ENCODE measurements around the gene NBPF1. TPM values are rescaled to one million over a fixed set of nuclear protein-coding genes. Genes with fewer than 3 reads are reported as not detected.
"Not testable (repeated sequence)": the region's sequence is repeated elsewhere in the genome, so short reads cannot be mapped to it uniquely, and the experiment has no call there.

The NBPF1 gene
- total and polyA plus RNA-seq, 7 experiments from 2014 or later: 7.0 to 25.7 (median 16.0) TPM

- peaks cover 24 to 77% (median 37%) of the 10 kb centered on the region in 5 donors for H3K36me3 Mint-ChIP-seq
- H3K9me3 ChIP-seq (ENCODE audit: control insufficient read depth in 2 of 3, low read length in 3 of 3); H3K4me1 ChIP-seq (ENCODE audit: control insufficient read depth in 2 of 2, insufficient read depth in 2 of 2, low read length in 2 of 2); intact Hi-C loops (cut with micrococcal nuclease); H3K27me3 Mint-ChIP-seq; H3K4me3 ChIP-seq (ENCODE audit: low read length); ATAC-seq; POLR2A ChIA-PET; H3K9me3 Mint-ChIP-seq; H3K27me3 ChIP-seq (ENCODE audit: control insufficient read depth in 2 of 2, insufficient read depth in 2 of 2, low read length in 2 of 2); H3K27ac ChIP-seq (ENCODE audit: low read depth, low read length): not testable (repeated sequence)
- peaks cover 0 to 19% (median 3%) of the 10 kb centered on the region in 7 donors for H3K4me1 Mint-ChIP-seq
- H3K27ac Mint-ChIP-seq: peak overlapping the region in 3 of 9 donors; percentile 46 to 67 (median 48)
- peaks cover 17 to 88% (median 54%) of the 10 kb centered on the region in 3 experiments for H3K36me3 ChIP-seq (ENCODE audit: control insufficient read depth in 2 of 3, insufficient read depth in 3 of 3, low read length in 3 of 3)
- peak in 2 of 9 donors; percentile 15 to 34 for DNase-seq
- peak overlapping the region in 1 of 10 donors; percentile 49 for H3K4me3 Mint-ChIP-seq
- CTCF ChIA-PET: interaction anchor here (0.6 to 0.8 kb wide), 2 partner anchors 376 to 1125 kb away, joined by 3 to 6 read pairs; no protein-coding TSS in a partner anchor
Observed at GRCh38 chr1:16629916-16630530, 16.7 kb upstream of the NBPF1 start.

- DNase-seq: peak in 2 of 9 donors; percentile 11 to 36
- CTCF ChIA-PET: no interaction called here
- Histone ChIP-seq H3K27ac (ENCODE audit: low read depth, low read length) (no peak overlapping the region), H3K36me3 (ENCODE audit: control insufficient read depth in 2 of 3, insufficient read depth in 3 of 3, low read length in 3 of 3) (peaks cover 13 to 88% (median 56%) of the 10 kb centered on the region in 3 experiments), H3K9me3 (ENCODE audit: control insufficient read depth in 2 of 3, low read length in 3 of 3) (no peaks in the 10 kb centered on the region), H3K27me3 (ENCODE audit: control insufficient read depth in 2 of 2, insufficient read depth in 2 of 2, low read length in 2 of 2) (no peaks in the 10 kb centered on the region), H3K4me1 (ENCODE audit: control insufficient read depth in 2 of 2, insufficient read depth in 2 of 2, low read length in 2 of 2) (no peaks in the 10 kb centered on the region), H3K4me3 (ENCODE audit: low read length) (no peak overlapping the region)
- no peaks in the 10 kb centered on the region for H3K27me3 Mint-ChIP-seq
- no peaks in the 10 kb centered on the region for H3K9me3 Mint-ChIP-seq
- peaks cover 18 to 63% (median 31%) of the 10 kb centered on the region in 5 donors for H3K36me3 Mint-ChIP-seq
- no peak overlapping the region for H3K4me3 Mint-ChIP-seq
- H3K4me1 Mint-ChIP-seq: peaks cover 0 to 11% (median 0%) of the 10 kb centered on the region in 7 donors
- intact Hi-C loops (cut with micrococcal nuclease): no loop called here
- peak overlapping the region in 3 of 9 donors; percentile 8 to 18 (median 16) for H3K27ac Mint-ChIP-seq
- no peak for ATAC-seq
- POLR2A ChIA-PET: interaction anchor here (0.7 kb wide), 1 partner anchor 28 kb away, joined by 3 read pairs; no protein-coding TSS in a partner anchor
Observed at GRCh38 chr1:16628361-16629111, 15.2 kb upstream of the NBPF1 start.

GRCh38 chr1:16626409-16626983 is 13.1 kb upstream of the NBPF1 start:
- H3K36me3 ChIP-seq (ENCODE audit: control insufficient read depth in 2 of 3, insufficient read depth in 3 of 3, low read length in 3 of 3): peaks cover 2 to 88% (median 45%) of the 10 kb centered on the region in 3 experiments

GRCh38 chr1:16625497-16626408 is 12.4 kb upstream of the NBPF1 start:
- DNase-seq: peak in 1 of 9 donors; percentile 41
- Histone ChIP-seq H3K27ac (ENCODE audit: low read depth, low read length) (no peak overlapping the region), H3K4me3 (ENCODE audit: low read length) (no peak overlapping the region), H3K36me3 (ENCODE audit: control insufficient read depth in 2 of 3, insufficient read depth in 3 of 3, low read length in 3 of 3) (peaks cover 0 to 85% (median 37%) of the 10 kb centered on the region in 3 experiments), H3K9me3 (ENCODE audit: control insufficient read depth in 2 of 3, low read length in 3 of 3) (no peaks in the 10 kb centered on the region), H3K4me1 (ENCODE audit: control insufficient read depth in 2 of 2, insufficient read depth in 2 of 2, low read length in 2 of 2) (no peaks in the 10 kb centered on the region), H3K27me3 (ENCODE audit: control insufficient read depth in 2 of 2, insufficient read depth in 2 of 2, low read length in 2 of 2) (no peaks in the 10 kb centered on the region)
- H3K4me1 Mint-ChIP-seq: peaks cover 0 to 11% (median 0%) of the 10 kb centered on the region in 7 donors
- no peaks in the 10 kb centered on the region for H3K27me3 Mint-ChIP-seq
- CTCF ChIA-PET: no interaction called here
- H3K27ac Mint-ChIP-seq: no peak overlapping the region
- intact Hi-C loops (cut with micrococcal nuclease): no loop called here
- H3K36me3 Mint-ChIP-seq: peaks cover 16 to 38% (median 29%) of the 10 kb centered on the region in 5 donors
- H3K4me3 Mint-ChIP-seq: no peak overlapping the region
- POLR2A ChIA-PET: interaction anchor here (1.6 kb wide), 1 partner anchor 10 kb away, joined by 6 read pairs; no protein-coding TSS in a partner anchor
- no peaks in the 10 kb centered on the region for H3K9me3 Mint-ChIP-seq
- ATAC-seq: no peak

More at GRCh38 chr1:16626409-16626983, 13.1 kb upstream of the NBPF1 start:
- intact Hi-C loops (cut with micrococcal nuclease); ATAC-seq; H3K27ac Mint-ChIP-seq; H3K4me3 ChIP-seq (ENCODE audit: low read length); H3K4me1 ChIP-seq (ENCODE audit: control insufficient read depth in 2 of 2, insufficient read depth in 2 of 2, low read length in 2 of 2); H3K27ac ChIP-seq (ENCODE audit: low read depth, low read length); CTCF ChIA-PET; H3K9me3 Mint-ChIP-seq; POLR2A ChIA-PET; H3K27me3 Mint-ChIP-seq; H3K4me3 Mint-ChIP-seq; H3K27me3 ChIP-seq (ENCODE audit: control insufficient read depth in 2 of 2, insufficient read depth in 2 of 2, low read length in 2 of 2); H3K9me3 ChIP-seq (ENCODE audit: control insufficient read depth in 2 of 3, low read length in 3 of 3): not testable (repeated sequence)
- peak in 2 of 9 donors; percentile 12 to 35 for DNase-seq
- Mint-ChIP-seq H3K4me1 (peaks cover 0 to 11% (median 0%) of the 10 kb centered on the region in 7 donors), H3K36me3 (peaks cover 16 to 44% (median 29%) of the 10 kb centered on the region in 5 donors)

- intact Hi-C loops (cut with micrococcal nuclease); H3K4me3 ChIP-seq (ENCODE audit: low read length); H3K9me3 ChIP-seq (ENCODE audit: control insufficient read depth in 2 of 3, low read length in 3 of 3); H3K4me1 Mint-ChIP-seq; ATAC-seq; H3K27me3 Mint-ChIP-seq; H3K4me3 Mint-ChIP-seq; H3K27ac Mint-ChIP-seq; H3K9me3 Mint-ChIP-seq; H3K27ac ChIP-seq (ENCODE audit: low read depth, low read length); H3K27me3 ChIP-seq (ENCODE audit: control insufficient read depth in 2 of 2, insufficient read depth in 2 of 2, low read length in 2 of 2); H3K4me1 ChIP-seq (ENCODE audit: control insufficient read depth in 2 of 2, insufficient read depth in 2 of 2, low read length in 2 of 2): not testable (repeated sequence)
- ChIA-PET POLR2A (interaction anchor here (1.6 kb wide), 1 partner anchor 8 kb away, joined by 6 read pairs; no protein-coding TSS in a partner anchor), CTCF (interaction anchor here (0.6 to 0.7 kb wide), 2 partner anchors 11 to 44 kb away, joined by 3 to 5 read pairs; no protein-coding TSS in a partner anchor)
- peaks cover 0 to 77% (median 25%) of the 10 kb centered on the region in 3 experiments for H3K36me3 ChIP-seq (ENCODE audit: control insufficient read depth in 2 of 3, insufficient read depth in 3 of 3, low read length in 3 of 3)
- DNase-seq: peak in 2 of 9 donors; percentile 15 to 38
- peaks cover 8 to 25% (median 16%) of the 10 kb centered on the region in 5 donors for H3K36me3 Mint-ChIP-seq
Observed at GRCh38 chr1:16623812-16624719, 10.7 kb upstream of the NBPF1 start.
